HepG2 (cell line): ENCODE results near the gene TCF25. TPM values are rescaled to one million over a fixed set of nuclear protein-coding genes. Genes with fewer than 3 reads are reported as not detected.
A peak's percentile ranks its signal among the peaks of the same experiment; 100 is the strongest.

ENCODE experiments used
- CEBPB ChIP-seq: IDR thresholded peaks from 2 replicates; pipeline ENCODE4 v1.6.1; 2011; ENCODE audit warnings: low read depth, low read length, improper control_type of control experiment, borderline replicate concordance
- EP300 ChIP-seq, 3 experiments: sonication (generic) in 1 of 3; formaldehyde crosslinking in 1 of 3; IDR thresholded peaks; 2 replicates each; pipeline versions ENCODE4 v1.5.1 to v1.6.1; 2011 to 2020; ENCODE audit warnings: low read depth in 2 of 3, low read length in 2 of 3, borderline replicate concordance in 1 of 3, improper control_type of control experiment in 1 of 3, mild to moderate bottlenecking in 1 of 3, missing genetic modification reagents in 1 of 3, moderate library complexity in 1 of 3
- GTF3A ChIP-seq: sonication (generic); formaldehyde crosslinking; conservative IDR thresholded peaks from 2 replicates; pipeline ENCODE4 v1.4.0; 2020; ENCODE audit warnings: mild to moderate bottlenecking, missing genetic modification reagents
- IRF1 ChIP-seq: sonication (generic); formaldehyde crosslinking; IDR thresholded peaks from 2 replicates; pipeline ENCODE4 v1.4.0; 2020; ENCODE audit warnings: low read depth, mild to moderate bottlenecking, missing genetic modification reagents
- MXI1 ChIP-seq: IDR thresholded peaks from 3 replicates; pipeline ENCODE4 v1.6.1; 2012; ENCODE audit warnings: low read depth, low read length, inconsistent platforms, borderline replicate concordance
- NCOA5 ChIP-seq: sonication (generic); formaldehyde crosslinking; IDR thresholded peaks from 2 replicates; pipeline ENCODE4 v1.4.0; 2020; ENCODE audit warnings: missing genetic modification reagents
- NFIC ChIP-seq: IDR thresholded peaks from 2 replicates; pipeline ENCODE4 v1.6.1; 2012; ENCODE audit warnings: mild to moderate bottlenecking, low read length, inconsistent platforms
- NFYB ChIP-seq: sonication (generic); formaldehyde crosslinking; IDR thresholded peaks from 2 replicates; pipeline ENCODE4 v1.4.0; 2020; ENCODE audit warnings: missing genetic modification reagents
- PITX1 ChIP-seq: sonication (generic); formaldehyde crosslinking; IDR thresholded peaks from 2 replicates; pipeline ENCODE4 v1.5.1; 2020; ENCODE audit warnings: mild to moderate bottlenecking, missing genetic modification reagents
- RBFOX2 ChIP-seq: fragments of 200-400 bp; formaldehyde crosslinking; IDR thresholded peaks from 2 replicates; pipeline ENCODE4 v1.6.1; 2017; ENCODE audit warnings: low read depth, mild to moderate bottlenecking, low read length
- RFXAP ChIP-seq: sonication (generic); formaldehyde crosslinking; IDR thresholded peaks from 2 replicates; pipeline ENCODE4 v1.4.0; 2020; ENCODE audit warnings: missing genetic modification reagents, borderline replicate concordance
- SKIL ChIP-seq: sonication (generic); formaldehyde crosslinking; IDR thresholded peaks from 2 replicates; pipeline ENCODE4 v1.8.0; 2022; ENCODE audit warnings: missing genetic modification reagents, mild to moderate bottlenecking, moderate library complexity, borderline replicate concordance
- SMARCE1 ChIP-seq: fragments of 450-650 bp; IDR thresholded peaks from 2 replicates; pipeline ENCODE4 v1.6.1; 2017; ENCODE audit warnings: borderline replicate concordance
- SPEN ChIP-seq: sonication (generic); formaldehyde crosslinking; IDR thresholded peaks from 2 replicates; pipeline ENCODE4 v1.5.1; 2020; ENCODE audit warnings: low read depth, mild to moderate bottlenecking, missing genetic modification reagents
- SRY ChIP-seq: sonication (generic); formaldehyde crosslinking; IDR thresholded peaks from 2 replicates; pipeline ENCODE4 v1.8.0; 2022; ENCODE audit warnings: mild to moderate bottlenecking, missing genetic modification reagents
- ZBTB25 ChIP-seq: IDR thresholded peaks from 2 replicates; pipeline ENCODE4 v1.6.1; 2018; ENCODE audit warnings: missing genetic modification reagents
- ZNF225 ChIP-seq: sonication (generic); formaldehyde crosslinking; IDR thresholded peaks from 2 replicates; pipeline ENCODE4 v1.4.0; 2020; ENCODE audit warnings: mild to moderate bottlenecking, missing genetic modification reagents
- ZNF414 ChIP-seq: sonication (generic); formaldehyde crosslinking; IDR thresholded peaks from 2 replicates; pipeline ENCODE4 v1.5.0; 2020; ENCODE audit warnings: missing genetic modification reagents
- ZNF569 ChIP-seq: sonication (generic); formaldehyde crosslinking; IDR thresholded peaks from 2 replicates; pipeline ENCODE4 v1.5.0; 2020; ENCODE audit warnings: mild to moderate bottlenecking, missing genetic modification reagents, moderate library complexity, borderline replicate concordance
- ZNF570 ChIP-seq: sonication (generic); formaldehyde crosslinking; IDR thresholded peaks from 2 replicates; pipeline ENCODE4 v1.4.0; 2020; ENCODE audit warnings: mild to moderate bottlenecking, missing genetic modification reagents, borderline replicate concordance
- ZNF83 ChIP-seq: sonication (generic); formaldehyde crosslinking; IDR thresholded peaks from 2 replicates; pipeline ENCODE4 v1.4.0; 2020; ENCODE audit warnings: missing genetic modification reagents, mild to moderate bottlenecking, borderline replicate concordance
- polyA plus RNA-seq, 8 experiments: library from polyadenylated mRNA; depleted of rRNA in 3 of 8; stranded (reverse) in 7 of 8; unstranded in 1 of 8; fragments of >200 nt; fragmentation: Illumina TruSeq in 4 of 8; extraction: Trizol in 4 of 8; gene quantifications; 2 replicates each; pipeline versions ENCODE4 v1.2.1 to v1.2.3, GENCODE V29; 2011 to 2016; ENCODE audit warnings: low read depth in 4 of 8, missing spikeins in 1 of 8, mixed read lengths in 1 of 8; ENCODE audit not compliant: insufficient read depth in 1 of 8
- total RNA-seq, 5 experiments: library from RNA; depleted of rRNA; stranded (reverse); fragments of >200 nt; fragmentation: Illumina TruSeq; extraction: Trizol; gene quantifications; 2 replicates each; pipeline ENCODE4 v1.2.3, GENCODE V29; 2016; ENCODE audit warnings: low read depth in 1 of 5
- TF ChIP-seq, protein P1 (sequence below): sonication (generic); formaldehyde crosslinking; IDR thresholded peaks from 2 replicates; pipeline ENCODE4 v1.4.0; 2020; ENCODE audit warnings: missing genetic modification reagents; ENCODE audit errors: not compliant biosample characterization
- TF ChIP-seq, protein P2 (sequence below): sonication (generic); formaldehyde crosslinking; IDR thresholded peaks from 2 replicates; pipeline ENCODE4 v1.4.0; 2020; ENCODE audit warnings: missing genetic modification reagents

The TCF25 gene
- total and polyA plus RNA-seq, 2 of the 13 experiments (the other 11 are each of a cell fraction or from before 2014, with no cell fraction given) = 138 to 206 TPM

DNA sequence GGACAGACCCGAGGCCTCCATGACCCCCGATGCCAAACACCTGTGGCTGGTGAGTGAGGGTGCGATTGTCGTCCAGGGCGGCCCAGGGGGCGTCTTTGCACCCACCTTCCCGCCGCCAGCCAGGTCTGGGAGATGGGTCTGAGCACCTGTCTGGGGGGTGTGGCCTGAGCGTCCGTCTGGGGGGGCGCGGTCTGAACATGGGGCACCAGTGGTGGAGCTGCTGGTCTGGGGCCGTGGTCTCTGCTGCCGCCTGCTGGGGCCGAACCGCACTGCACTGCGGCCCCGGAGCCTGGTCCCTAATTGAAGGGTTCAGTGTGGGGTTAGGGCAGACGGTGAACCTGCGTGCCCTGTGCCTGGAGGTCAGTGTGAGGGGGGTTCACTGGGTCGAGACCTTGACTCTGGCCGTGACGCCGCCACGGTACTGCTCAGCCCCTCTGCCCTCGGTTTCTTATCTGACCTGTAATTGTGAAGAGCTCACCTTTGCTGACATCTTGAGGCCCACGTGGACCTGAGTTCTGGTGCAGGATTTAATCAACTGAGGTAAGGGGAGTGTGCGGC, 12.6 kb upstream of the TCF25 start (continued):
- TF ChIP-seq, protein P1, sequence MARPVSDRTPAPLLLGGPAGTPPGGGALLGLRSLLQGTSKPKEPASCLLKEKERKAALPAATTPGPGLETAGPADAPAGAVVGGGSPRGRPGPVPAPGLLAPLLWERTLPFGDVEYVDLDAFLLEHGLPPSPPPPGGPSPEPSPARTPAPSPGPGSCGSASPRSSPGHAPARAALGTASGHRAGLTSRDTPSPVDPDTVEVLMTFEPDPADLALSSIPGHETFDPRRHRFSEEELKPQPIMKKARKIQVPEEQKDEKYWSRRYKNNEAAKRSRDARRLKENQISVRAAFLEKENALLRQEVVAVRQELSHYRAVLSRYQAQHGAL = no peak
- TF ChIP-seq PITX1 (no peak; the same call in 1 of the 2 replicates), ZNF570 (CRISPR knock-in tag) (no peak), NFYB (CRISPR knock-in tag) (0 out of 2 replicates have a peak, but pooled peaks have one; percentile 19), IRF1 (CRISPR knock-in tag) (no peak), NCOA5 (CRISPR knock-in tag) (no peak), NFIC (no peak), RBFOX2 (peak; percentile 54; the same call in 1 of the 2 replicates), ZBTB25 (CRISPR knock-in tag) (no peak), CEBPB (no peak), SRY (CRISPR knock-in tag) (peak; percentile 45; the same call in 1 of the 2 replicates), SKIL (no peak), MXI1 (peak; percentile 55; the same call in 1 of the 3 replicates), SMARCE1 (no peak), ZNF569 (no peak), RFXAP (CRISPR knock-in tag) (no peak), ZNF83 (CRISPR knock-in tag) (0 out of 2 replicates have a peak, but pooled peaks have one; percentile 29), EP300 (IDR thresholded peaks at IDR 0.05; ENCODE audit: low read depth in 2 of 2, low read length in 2 of 2) (no peak), EP300 (CRISPR knock-in tag; IDR thresholded peaks at IDR 0.05; ENCODE audit: borderline replicate concordance) (no peak), ZNF225 (CRISPR knock-in tag) (peak; percentile 86; the same call in 1 of the 2 replicates), ZNF414 (CRISPR knock-in tag) (no peak), GTF3A (no peak), SPEN (CRISPR knock-in tag) (peak; percentile 74; the same call in 1 of the 2 replicates)
- TF ChIP-seq, protein P2, sequence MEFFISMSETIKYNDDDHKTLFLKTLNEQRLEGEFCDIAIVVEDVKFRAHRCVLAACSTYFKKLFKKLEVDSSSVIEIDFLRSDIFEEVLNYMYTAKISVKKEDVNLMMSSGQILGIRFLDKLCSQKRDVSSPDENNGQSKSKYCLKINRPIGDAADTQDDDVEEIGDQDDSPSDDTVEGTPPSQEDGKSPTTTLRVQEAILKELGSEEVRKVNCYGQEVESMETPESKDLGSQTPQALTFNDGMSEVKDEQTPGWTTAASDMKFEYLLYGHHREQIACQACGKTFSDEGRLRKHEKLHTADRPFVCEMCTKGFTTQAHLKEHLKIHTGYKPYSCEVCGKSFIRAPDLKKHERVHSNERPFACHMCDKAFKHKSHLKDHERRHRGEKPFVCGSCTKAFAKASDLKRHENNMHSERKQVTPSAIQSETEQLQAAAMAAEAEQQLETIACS (CRISPR knock-in tag) = no peak
